PC-3 (cell line): ENCODE data around the gene PFN3.

ENCODE experiments used
- CTCF ChIP-seq: fragments of 300-600 bp; sonication (generic); conservative IDR thresholded peaks from 2 replicates; pipeline ENCODE4 v1.5.1; 2017; ENCODE audit warnings: antibody characterized with exemption, low read depth, mild to moderate bottlenecking, low read length
- EZH2 ChIP-seq: fragments of 300-600 bp; sonication (generic); IDR thresholded peaks from one replicate; pipeline ENCODE4 v1.6.1; 2017; ENCODE audit warnings: antibody characterized with exemption, mild to moderate bottlenecking, low read length; ENCODE audit not compliant: unreplicated experiment
- EZH2phosphoT487 ChIP-seq: fragments of 300-600 bp; sonication (generic); IDR thresholded peaks from 2 replicates; pipeline ENCODE4 v1.6.1; 2018; ENCODE audit warnings: mild to moderate bottlenecking, antibody characterized with exemption, low read length, borderline replicate concordance

- no peak for TF ChIP-seq CTCF
- no peak for TF ChIP-seq EZH2
- TF ChIP-seq EZH2phosphoT487: no peak
Observed at GRCh38 chr5:177448244-177448950, 47.9 kb upstream of the PFN3 start.
